Breast epithelium (tissue), 4 donors: ENCODE results near the gene MFSD1. TPM values are rescaled to one million over a fixed set of nuclear protein-coding genes. Genes with fewer than 3 reads are reported as not detected.

ENCODE experiments used
- DNase-seq, 2 donors: peaks; one replicate each; pipeline ENCODE4 v3.0.0-alpha.2; 2019; ENCODE audit warnings: low spot score in 2 of 2
- H3K27ac ChIP-seq, 2 donors: fragments of 200-600 bp; sonication (generic) in 1 of 2; one replicate each; pipeline ENCODE4 v1.5.1; 2016 to 2019; ENCODE audit warnings: mild to moderate bottlenecking in 1 of 2
- H3K27me3 ChIP-seq, 2 donors: fragments of 200-600 bp; sonication (generic) in 1 of 2; one replicate each; pipeline versions ENCODE4 v1.5.1 to v1.6.0; 2017 to 2019; ENCODE audit warnings: control low read depth in 1 of 2, mild to moderate bottlenecking in 1 of 2
- H3K36me3 ChIP-seq: fragments of 200-600 bp; one replicate; pipeline ENCODE4 v1.5.1; 2019
- H3K4me1 ChIP-seq, 2 donors: fragments of 200-600 bp; sonication (generic); one replicate each; pipeline ENCODE4 v1.5.1; 2016 to 2019; ENCODE audit warnings: control low read depth in 1 of 2
- H3K4me3 ChIP-seq, 3 donors: fragments of 200-600 bp; sonication (generic); 1 replicate in 2 of 3; 2 replicates in 1 of 3; pipeline ENCODE4 v1.5.1; 2016 to 2019; ENCODE audit warnings: mild to moderate bottlenecking in 3 of 3, moderate library complexity in 2 of 3
- H3K9me3 ChIP-seq, 2 donors: fragments of 200-600 bp; sonication (generic) in 1 of 2; one replicate each; pipeline ENCODE4 v1.5.1; 2016 to 2019; ENCODE audit warnings: control low read depth in 1 of 2
- CTCF ChIP-seq, 3 donors: fragments of 450-650 bp; IDR thresholded peaks; one replicate each; pipeline ENCODE4 v1.5.1; 2016 to 2017; ENCODE audit warnings: antibody characterized with exemption in 3 of 3, mild to moderate bottlenecking in 3 of 3, moderate library complexity in 3 of 3
- POLR2A ChIP-seq: fragments of 450-650 bp; IDR thresholded peaks from one replicate; pipeline ENCODE4 v1.6.1; 2016; ENCODE audit warnings: antibody characterized with exemption, mild to moderate bottlenecking, moderate library complexity
- POLR2AphosphoS5 ChIP-seq, 3 donors: sonication (generic); formaldehyde crosslinking; IDR thresholded peaks; one replicate each; pipeline ENCODE4 v1.6.1; 2017; ENCODE audit warnings: antibody characterized with exemption in 3 of 3
- intact Hi-C: fragments of 100-400 bp; cut with DNase I; formaldehyde crosslinking; loops from one replicate; pipeline ENCODE4 v1.15.1; 2023; ENCODE audit warnings: low total_unique reads
- total RNA-seq, 3 donors: library from RNA; depleted of rRNA; stranded (reverse); fragments of >200 nt; gene quantifications; one replicate each; pipeline ENCODE4 v1.1.0, GENCODE V29; 2016

The MFSD1 gene
- total RNA-seq, 3 donors from 2014 or later, result 76.7 to 134 (median 125) TPM

GRCh38 chr3:158827773-158828172, 25.9 kb downstream of the MFSD1 start:
- H3K4me1 ChIP-seq, result no peaks in the 10 kb centered on the region
- H3K27me3 ChIP-seq, result no peaks in the 10 kb centered on the region
- TF ChIP-seq POLR2AphosphoS5 (IDR thresholded peaks at IDR 0.05) (no peak), POLR2A (no peak), CTCF (IDR thresholded peaks at IDR 0.05) (no peak)
- intact Hi-C loops, result no loop called here
- H3K36me3 ChIP-seq, result no peaks in the 10 kb centered on the region
- no peaks in the 10 kb centered on the region for H3K9me3 ChIP-seq
- H3K27ac ChIP-seq, result no peak overlapping the region
- DNase-seq, result no peak
- no peak overlapping the region for H3K4me3 ChIP-seq

GRCh38 chr3:158830391-158830790, 28.5 kb downstream of the MFSD1 start:
- H3K27me3 ChIP-seq, result no peaks in the 10 kb centered on the region
- no peak overlapping the region for H3K4me3 ChIP-seq
- no peaks in the 10 kb centered on the region for H3K4me1 ChIP-seq
- intact Hi-C loops, result no loop called here
- TF ChIP-seq POLR2AphosphoS5 (IDR thresholded peaks at IDR 0.05), result no peak
- no peak for TF ChIP-seq CTCF (IDR thresholded peaks at IDR 0.05)
- TF ChIP-seq POLR2A, result no peak
- no peaks in the 10 kb centered on the region for H3K9me3 ChIP-seq
- H3K36me3 ChIP-seq, result no peaks in the 10 kb centered on the region
- H3K27ac ChIP-seq, result no peak overlapping the region
- DNase-seq, result no peak

GRCh38 chr3:158831861-158832260, 30.0 kb downstream of the MFSD1 start:
- intact Hi-C loops, result no loop called here
- H3K9me3 ChIP-seq, result no peaks in the 10 kb centered on the region
- no peak overlapping the region for H3K4me3 ChIP-seq
- DNase-seq, result no peak
- TF ChIP-seq POLR2A, result no peak
- TF ChIP-seq POLR2AphosphoS5 (IDR thresholded peaks at IDR 0.05), result no peak
- no peak for TF ChIP-seq CTCF (IDR thresholded peaks at IDR 0.05)
- H3K27me3 ChIP-seq, result no peaks in the 10 kb centered on the region
- no peaks in the 10 kb centered on the region for H3K36me3 ChIP-seq
- H3K4me1 ChIP-seq, result no peaks in the 10 kb centered on the region
- no peak overlapping the region for H3K27ac ChIP-seq

GRCh38 chr3:158835631-158836030, 33.8 kb downstream of the MFSD1 start:
- Histone ChIP-seq H3K27me3 (no peaks in the 10 kb centered on the region), H3K4me1 (no peaks in the 10 kb centered on the region), H3K9me3 (no peaks in the 10 kb centered on the region), H3K27ac (no peak overlapping the region), H3K36me3 (no peaks in the 10 kb centered on the region), H3K4me3 (no peak overlapping the region)
- intact Hi-C loops, result no loop called here
- TF ChIP-seq POLR2A, result no peak
- no peak for TF ChIP-seq POLR2AphosphoS5 (IDR thresholded peaks at IDR 0.05)
- TF ChIP-seq CTCF (IDR thresholded peaks at IDR 0.05), result no peak
- DNase-seq, result no peak

GRCh38 chr3:158836312-158836711, 34.5 kb downstream of the MFSD1 start:
- no peak overlapping the region for H3K27ac ChIP-seq
- H3K27me3 ChIP-seq, result no peaks in the 10 kb centered on the region
- H3K4me3 ChIP-seq, result no peak overlapping the region
- H3K9me3 ChIP-seq, result no peaks in the 10 kb centered on the region
- intact Hi-C loops, result no loop called here
- H3K4me1 ChIP-seq, result no peaks in the 10 kb centered on the region
- TF ChIP-seq POLR2AphosphoS5 (IDR thresholded peaks at IDR 0.05) (no peak), CTCF (IDR thresholded peaks at IDR 0.05) (no peak), POLR2A (no peak)
- no peaks in the 10 kb centered on the region for H3K36me3 ChIP-seq
- DNase-seq, result no peak
